H1 (cell line): ENCODE data around the gene BTRC. TPM values are rescaled to one million over a fixed set of nuclear protein-coding genes. Genes with fewer than 3 reads are reported as not detected.

Experiments used
- CTCF ChIA-PET: fragments of 300-600 bp; sonication (Branson Sonifier 250); formaldehyde crosslinking; loops from one replicate; lab custom pipeline; 2021; ENCODE audit not compliant: partially characterized antibody; lab: Charles Lee
- POLR2A ChIA-PET: fragments of 300-600 bp; sonication (Branson Sonifier 250); formaldehyde crosslinking; loops from one replicate; lab custom pipeline; 2021; ENCODE audit warnings: inconsistent platforms; ENCODE audit not compliant: partially characterized antibody; lab: Charles Lee
- DNase-seq, 2 experiments: peaks; one replicate each; pipeline versions ENCODE4 v3.0.0 to v3.0.0-alpha.2; 2010 to 2022; ENCODE audit warnings: low spot score in 2 of 2, low read depth in 1 of 2, mixed read lengths in 1 of 2
- FAIRE-seq: peaks from 2 replicates; lab custom pipeline; 2011; peaks lifted over from hg19 to GRCh38; lab: Jason Lieb, UNC
- H2AFZ ChIP-seq: 2 replicates; pipeline ENCODE4 v1.8.1; 2012; ENCODE audit warnings: low read length, inconsistent platforms
- H2AK5ac ChIP-seq: 2 replicates; pipeline ENCODE4 v1.6.1; 2013; ENCODE audit warnings: low read depth, low read length
- H2BK120ac ChIP-seq: replicated peaks from 2 replicates; pipeline ENCODE3; 2013; ENCODE audit warnings: low read depth, low read length, inconsistent platforms
- H2BK12ac ChIP-seq: 2 replicates; pipeline ENCODE4 v1.6.1; 2013; ENCODE audit warnings: low read depth, low read length
- H2BK15ac ChIP-seq: 2 replicates; pipeline ENCODE4 v1.6.1; 2013; ENCODE audit warnings: low read length
- H2BK20ac ChIP-seq: 2 replicates; pipeline ENCODE4 v1.6.1; 2013; ENCODE audit warnings: low read length
- H2BK5ac ChIP-seq: 2 replicates; pipeline ENCODE4 v1.6.1; 2013; ENCODE audit warnings: low read depth, low read length
- H3K14ac ChIP-seq: 2 replicates; pipeline ENCODE4 v1.6.1; 2013; ENCODE audit warnings: inconsistent platforms; ENCODE audit not compliant: insufficient read length
- H3K18ac ChIP-seq: 2 replicates; pipeline ENCODE4 v1.6.1; 2013; ENCODE audit warnings: low read length; ENCODE audit errors: extremely low read depth
- H3K23ac ChIP-seq: 2 replicates; pipeline ENCODE4 v1.6.1; 2013; ENCODE audit warnings: inconsistent platforms; ENCODE audit not compliant: insufficient read length
- H3K23me2 ChIP-seq: 2 replicates; pipeline ENCODE4 v1.6.1; 2013; ENCODE audit warnings: low read depth, low read length
- H3K27ac ChIP-seq: 2 replicates; pipeline ENCODE4 v1.6.1; 2011; ENCODE audit warnings: low read depth, low read length, inconsistent platforms
- H3K27me3 ChIP-seq, 4 experiments: replicated peaks in 1 of 4; 1 replicate in 1 of 4; 2 replicates in 3 of 4; pipeline versions ENCODE4 v1.6.1 to v1.8.1; 2011 to 2013; ENCODE audit warnings: low read length in 3 of 4, mild to moderate bottlenecking in 3 of 4, inconsistent platforms in 2 of 4, mixed read lengths in 2 of 4, moderate library complexity in 1 of 4; ENCODE audit not compliant: control insufficient read depth in 3 of 4, insufficient read depth in 3 of 4; ENCODE audit errors: extremely low read depth in 1 of 4
- H3K36me3 ChIP-seq, 4 experiments: 2 replicates each; pipeline versions ENCODE4 v1.6.1 to v1.8.1; 2011 to 2013; ENCODE audit warnings: mild to moderate bottlenecking in 4 of 4, low read length in 3 of 4, moderate library complexity in 2 of 4, control low read depth in 1 of 4, inconsistent platforms in 1 of 4; ENCODE audit not compliant: insufficient read depth in 4 of 4, control insufficient read depth in 2 of 4
- H3K4ac ChIP-seq: replicated peaks from 2 replicates; pipeline ENCODE3; 2013; ENCODE audit warnings: low read length, low read depth, mixed read lengths, inconsistent platforms; ENCODE audit not compliant: insufficient read length
- H3K4me1 ChIP-seq, 4 experiments: replicated peaks in 1 of 4; 1 replicate in 1 of 4; 2 replicates in 3 of 4; pipeline versions ENCODE4 v1.6.1 to v1.8.1; 2011 to 2013; ENCODE audit warnings: low read length in 3 of 4, inconsistent platforms in 2 of 4, mixed read lengths in 1 of 4; ENCODE audit not compliant: insufficient read depth in 4 of 4, control insufficient read depth in 3 of 4
- H3K4me2 ChIP-seq, 2 experiments: 2 replicates each; pipeline versions ENCODE4 v1.6.1 to v1.8.1; 2011 to 2013; ENCODE audit warnings: low read depth in 2 of 2, low read length in 2 of 2, control low read depth in 1 of 2, inconsistent platforms in 1 of 2, mild to moderate bottlenecking in 1 of 2; ENCODE audit not compliant: insufficient read depth in 1 of 2
- H3K4me3 ChIP-seq, 4 experiments: fragments of 200-600, 300-600 bp in 1 of 4; sonication (generic), shearing (Covaris generic), sonication (Bioruptor Twin) in 1 of 4; 2 replicates each; pipeline versions ENCODE4 v1.5.1 to v1.8.1; 2011 to 2016; ENCODE audit warnings: low read length in 4 of 4, low read depth in 3 of 4, control low read depth in 2 of 4, inconsistent platforms in 2 of 4, mild to moderate bottlenecking in 2 of 4, mixed read lengths in 1 of 4, moderate library complexity in 1 of 4; ENCODE audit not compliant: insufficient read depth in 2 of 4; ENCODE audit errors: extremely low read depth in 1 of 4
- H3K56ac ChIP-seq: replicated peaks from 2 replicates; pipeline ENCODE3; 2013; ENCODE audit warnings: low read depth, mild to moderate bottlenecking, mixed read lengths, low read length, inconsistent platforms; ENCODE audit not compliant: insufficient read length
- H3K79me1 ChIP-seq: 2 replicates; pipeline ENCODE4 v1.6.1; 2013; ENCODE audit warnings: low read depth, low read length, control low read depth
- H3K79me2 ChIP-seq, 2 experiments: 2 replicates each; pipeline versions ENCODE4 v1.6.1 to v1.8.1; 2012 to 2013; ENCODE audit warnings: low read length in 2 of 2, mild to moderate bottlenecking in 2 of 2, inconsistent platforms in 1 of 2; ENCODE audit not compliant: insufficient read depth in 2 of 2, control insufficient read depth in 1 of 2
- H3K9ac ChIP-seq, 4 experiments: replicated peaks in 1 of 4; 1 replicate in 1 of 4; 2 replicates in 3 of 4; pipeline versions ENCODE4 v1.6.1 to v1.8.1; 2011 to 2013; ENCODE audit warnings: low read depth in 3 of 4, low read length in 3 of 4, control low read depth in 2 of 4, mild to moderate bottlenecking in 2 of 4, moderate library complexity in 2 of 4, inconsistent platforms in 1 of 4; ENCODE audit errors: extremely low read depth in 1 of 4
- H3K9me3 ChIP-seq, 2 experiments: 2 replicates each; pipeline versions ENCODE4 v1.6.1 to v1.8.1; 2012 to 2013; ENCODE audit warnings: mild to moderate bottlenecking in 2 of 2, moderate library complexity in 2 of 2, control low read depth in 1 of 2, inconsistent platforms in 1 of 2, low read depth in 1 of 2, low read length in 1 of 2, mixed read lengths in 1 of 2; ENCODE audit not compliant: insufficient read depth in 2 of 2
- H4K20me1 ChIP-seq, 2 experiments: replicated peaks in 1 of 2; 2 replicates each; pipeline versions ENCODE3 to v1.8.1; 2011 to 2013; ENCODE audit warnings: inconsistent platforms in 2 of 2, low read length in 2 of 2, mild to moderate bottlenecking in 1 of 2; ENCODE audit not compliant: insufficient read depth in 2 of 2, control insufficient read depth in 1 of 2
- H4K5ac ChIP-seq: 2 replicates; pipeline ENCODE4 v1.6.1; 2013; ENCODE audit warnings: low read length, low read depth, mixed read lengths, inconsistent platforms; ENCODE audit not compliant: insufficient read length
- H4K8ac ChIP-seq: 2 replicates; pipeline ENCODE4 v1.8.0; 2013; ENCODE audit warnings: mild to moderate bottlenecking, moderate library complexity, low read length, inconsistent platforms; ENCODE audit not compliant: insufficient read depth; ENCODE audit errors: extremely low read depth
- H4K91ac ChIP-seq: replicated peaks from 2 replicates; pipeline ENCODE3; 2013; ENCODE audit warnings: low read length, mixed read lengths, inconsistent platforms; ENCODE audit not compliant: insufficient read length
- ASH2L ChIP-seq: fragments of 200-600, 300-600 bp; sonication (generic); IDR thresholded peaks from one replicate; pipeline ENCODE4 v1.7.1; 2017; ENCODE audit warnings: low read length
- CBX8 ChIP-seq: fragments of 300-800, 300-1000 bp; sonication (generic); IDR thresholded peaks from 2 replicates; pipeline ENCODE4 v1.7.1; 2016; ENCODE audit warnings: low read depth, low read length, borderline replicate concordance
- GTF2F1 ChIP-seq: IDR thresholded peaks from 2 replicates; pipeline ENCODE4 v1.6.1; 2012; ENCODE audit warnings: low read depth, low read length, improper control_type of control experiment, borderline replicate concordance
- KDM1A ChIP-seq: fragments of 200-600, 300-600 bp; sonication (generic); IDR thresholded peaks from 2 replicates; pipeline ENCODE4 v1.7.1; 2016; ENCODE audit warnings: mild to moderate bottlenecking, low read length, borderline replicate concordance
- KDM4A ChIP-seq: IDR thresholded peaks from one replicate; pipeline ENCODE4 v1.7.1; 2012; ENCODE audit warnings: low read depth, mild to moderate bottlenecking, moderate library complexity, low read length, inconsistent platforms; ENCODE audit not compliant: severe bottlenecking
- RAD21 ChIP-seq, 2 experiments: IDR thresholded peaks in 1 of 2; conservative IDR thresholded peaks in 1 of 2; 2 replicates each; pipeline ENCODE4 v1.6.1; 2011; ENCODE audit warnings: low read depth in 2 of 2, low read length in 2 of 2, improper control_type of control experiment in 1 of 2, inconsistent platforms in 1 of 2, mild to moderate bottlenecking in 1 of 2, moderate library complexity in 1 of 2
- SIRT6 ChIP-seq: IDR thresholded peaks from one replicate; pipeline ENCODE4 v1.7.1; 2012; ENCODE audit warnings: low read length, inconsistent platforms
- YY1 ChIP-seq: IDR thresholded peaks from 2 replicates; pipeline ENCODE4 v1.6.1; 2011; ENCODE audit warnings: low read depth, mild to moderate bottlenecking, low read length
- WGBS, 2 experiments: shearing (Covaris generic) in 1 of 2; methylation state at CpG; one replicate each; pipeline versions ENCODE4 v1.1.6 to v1.1.7; 2013 to 2015; ENCODE audit warnings: low lambda C conversion rate in 2 of 2, mixed read lengths in 2 of 2, inconsistent platforms in 1 of 2, low coverage in 1 of 2, missing lambda C conversion rate in 1 of 2; ENCODE audit not compliant: insufficient replicate concordance in 2 of 2, insufficient coverage in 1 of 2, insufficient read length in 1 of 2; ENCODE audit errors: extremely low coverage in 1 of 2, missing lambda C conversion rate in 1 of 2; 5-methylcytosine and 5-hydroxymethylcytosine counted together
- polyA plus RNA-seq, 7 experiments: library from polyadenylated mRNA; depleted of rRNA in 3 of 7; stranded (reverse) in 5 of 7; unstranded in 2 of 7; fragments of >200 nt in 5 of 7; fragments of 200-250 nt in 2 of 7; gene quantifications; 1 replicate in 5 of 7; 2 replicates in 1 of 7; 4 replicates in 1 of 7; pipeline versions ENCODE4 v1.2.1 to v1.2.3, GENCODE V29; 2011 to 2013; ENCODE audit warnings: missing spikeins in 2 of 7, mixed read lengths in 2 of 7
- total RNA-seq: library from RNA; stranded (reverse); fragmentation: NEBNext Ultra II Directional; extraction: Animal tissue kit (Norgen Biotek cat#: 25700); gene quantifications from 2 replicates; pipeline ENCODE4 v1.2.1, GENCODE V29; 2021
- TF ChIP-seq, protein P1 (sequence below), 3 experiments: IDR thresholded peaks; 1 replicate in 2 of 3; 2 replicates in 1 of 3; pipeline versions ENCODE4 v1.5.1 to v1.6.1; 2011; ENCODE audit warnings: low read length in 3 of 3, mild to moderate bottlenecking in 3 of 3, inconsistent platforms in 2 of 3, low read depth in 1 of 3, moderate library complexity in 1 of 3; ENCODE audit not compliant: insufficient read depth in 1 of 3; ENCODE audit errors: control extremely low read depth in 1 of 3

BTRC gene
- total and polyA plus RNA-seq, 2 of the 8 experiments (the other 6 are each of a cell fraction or from before 2014, with no cell fraction given): 9.9 to 24.7 TPM

DNA sequence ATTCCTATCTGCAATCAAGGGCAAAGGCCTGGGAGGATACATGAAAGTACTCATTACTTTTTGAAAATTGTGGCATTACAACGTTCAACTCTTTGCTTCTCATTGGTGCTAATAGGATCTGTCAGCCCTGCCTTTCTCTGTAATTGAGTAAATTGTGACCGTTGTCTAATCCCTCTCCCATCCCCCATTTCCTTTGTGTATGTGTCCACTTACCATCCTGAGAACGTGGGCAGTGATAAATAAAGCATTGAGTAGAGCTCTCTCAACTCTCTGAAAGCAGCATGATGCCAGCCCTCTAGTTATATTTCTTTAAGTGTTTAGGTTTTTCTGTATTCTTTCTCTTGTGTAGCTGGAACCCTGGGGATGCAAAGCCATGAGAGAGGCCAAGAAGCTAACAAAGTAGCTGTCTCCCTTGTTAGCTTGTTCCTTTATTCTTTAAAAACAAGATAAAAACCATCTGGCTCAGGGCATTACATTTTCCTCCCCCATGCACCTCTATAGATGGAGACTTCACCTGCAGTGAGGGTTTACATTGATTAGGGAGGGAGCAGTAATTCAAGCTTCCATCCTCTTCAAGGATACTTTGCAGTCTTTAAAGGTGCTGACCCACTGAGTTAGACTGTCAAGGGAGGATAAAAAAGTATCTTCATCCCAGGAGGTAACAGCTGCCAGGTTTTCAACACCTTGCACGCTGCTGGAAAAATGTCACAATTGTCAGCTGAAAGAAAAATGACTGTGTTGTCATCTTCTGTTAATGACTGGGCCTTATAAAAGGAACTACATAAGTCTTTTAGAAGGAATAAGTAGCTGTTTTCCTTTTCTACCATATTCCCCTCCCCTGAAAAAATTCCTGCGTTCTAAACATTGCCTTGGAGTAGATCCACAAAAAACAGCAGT, 112.3 kb downstream of the BTRC start:
- no peak overlapping the region for H3K9ac ChIP-seq
- no peak overlapping the region for H3K23ac ChIP-seq
- H3K14ac ChIP-seq: no peak overlapping the region
- H4K5ac ChIP-seq: no peak overlapping the region
- FAIRE-seq: peak; percentile 63
- H3K36me3 ChIP-seq: no peaks in the 10 kb centered on the region
- H3K79me2 ChIP-seq: no peaks in the 10 kb centered on the region
- H2BK120ac ChIP-seq: no peak overlapping the region
- no peak overlapping the region for H4K8ac ChIP-seq
- no peaks in the 10 kb centered on the region for H3K23me2 ChIP-seq
- H4K91ac ChIP-seq: no peak overlapping the region
- peaks cover 1 to 6% (median 4%) of the 10 kb centered on the region in 4 experiments; a peak in 5 of 7 replicates for H3K4me1 ChIP-seq
- WGBS, 2 experiments: 66% methylated on average over 5 of the region's 5 CpGs; no CpG with 5 or more reads in 1 of the 2 experiments
- H3K9me3 ChIP-seq: no peaks in the 10 kb centered on the region
- ChIA-PET CTCF (interaction anchor here (0.5 to 6.0 kb wide), 55 partner anchors 7 to 663 kb away, joined by 3 to 79 read pairs (median 5); partner anchors contain the start of gene BTRC), POLR2A (interaction anchor here (1.4 to 1.7 kb wide), 2 partner anchors 41 to 92 kb away, joined by 3 to 7 read pairs; no protein-coding TSS in a partner anchor)
- no peak overlapping the region for H2BK15ac ChIP-seq
- no peak overlapping the region for H2BK5ac ChIP-seq
- H2AK5ac ChIP-seq: no peak overlapping the region
- H3K4ac ChIP-seq: no peak overlapping the region
- H3K4me3 ChIP-seq: no peak overlapping the region
- no peak overlapping the region for H3K18ac ChIP-seq
- no peak overlapping the region for H3K56ac ChIP-seq
- no peak overlapping the region for H3K27ac ChIP-seq
- no peak for DNase-seq
- no peaks in the 10 kb centered on the region for H3K79me1 ChIP-seq
- no peaks in the 10 kb centered on the region for H4K20me1 ChIP-seq
- no peak overlapping the region for H2AFZ ChIP-seq
- H2BK20ac ChIP-seq: no peak overlapping the region
- H2BK12ac ChIP-seq: no peak overlapping the region
- peak overlapping the region; percentile 15 to 17; a peak in 2 of 4 replicates for H3K4me2 ChIP-seq
- H3K27me3 ChIP-seq: no peaks in the 10 kb centered on the region
- no peak for TF ChIP-seq SIRT6
- no peak for TF ChIP-seq CBX8
- no peak for TF ChIP-seq ASH2L
- TF ChIP-seq YY1: no peak
- TF ChIP-seq KDM1A: no peak
- TF ChIP-seq, protein P1, sequence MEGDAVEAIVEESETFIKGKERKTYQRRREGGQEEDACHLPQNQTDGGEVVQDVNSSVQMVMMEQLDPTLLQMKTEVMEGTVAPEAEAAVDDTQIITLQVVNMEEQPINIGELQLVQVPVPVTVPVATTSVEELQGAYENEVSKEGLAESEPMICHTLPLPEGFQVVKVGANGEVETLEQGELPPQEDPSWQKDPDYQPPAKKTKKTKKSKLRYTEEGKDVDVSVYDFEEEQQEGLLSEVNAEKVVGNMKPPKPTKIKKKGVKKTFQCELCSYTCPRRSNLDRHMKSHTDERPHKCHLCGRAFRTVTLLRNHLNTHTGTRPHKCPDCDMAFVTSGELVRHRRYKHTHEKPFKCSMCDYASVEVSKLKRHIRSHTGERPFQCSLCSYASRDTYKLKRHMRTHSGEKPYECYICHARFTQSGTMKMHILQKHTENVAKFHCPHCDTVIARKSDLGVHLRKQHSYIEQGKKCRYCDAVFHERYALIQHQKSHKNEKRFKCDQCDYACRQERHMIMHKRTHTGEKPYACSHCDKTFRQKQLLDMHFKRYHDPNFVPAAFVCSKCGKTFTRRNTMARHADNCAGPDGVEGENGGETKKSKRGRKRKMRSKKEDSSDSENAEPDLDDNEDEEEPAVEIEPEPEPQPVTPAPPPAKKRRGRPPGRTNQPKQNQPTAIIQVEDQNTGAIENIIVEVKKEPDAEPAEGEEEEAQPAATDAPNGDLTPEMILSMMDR (IDR thresholded peaks at IDR 0.05; ENCODE audit: control extremely low read depth in 1 of 3, insufficient read depth in 1 of 3, low read depth in 1 of 3, low read length in 3 of 3): no peak
- no peak for TF ChIP-seq RAD21 (IDR thresholded peaks at IDR 0.05 in 1 of 2, conservative IDR thresholded peaks at IDR 0.05 in 1 of 2; ENCODE audit: low read depth in 2 of 2, low read length in 2 of 2)
- no peak for TF ChIP-seq GTF2F1
- TF ChIP-seq KDM4A: no peak
